ENCODE measurements around the gene MAPK13. TPM values are rescaled to one million over a fixed set of nuclear protein-coding genes. Genes with fewer than 3 reads are reported as not detected.

MAPK13 gene
- total RNA-seq, 1 donor from 2014 or later: 5.8 TPM

DNA sequence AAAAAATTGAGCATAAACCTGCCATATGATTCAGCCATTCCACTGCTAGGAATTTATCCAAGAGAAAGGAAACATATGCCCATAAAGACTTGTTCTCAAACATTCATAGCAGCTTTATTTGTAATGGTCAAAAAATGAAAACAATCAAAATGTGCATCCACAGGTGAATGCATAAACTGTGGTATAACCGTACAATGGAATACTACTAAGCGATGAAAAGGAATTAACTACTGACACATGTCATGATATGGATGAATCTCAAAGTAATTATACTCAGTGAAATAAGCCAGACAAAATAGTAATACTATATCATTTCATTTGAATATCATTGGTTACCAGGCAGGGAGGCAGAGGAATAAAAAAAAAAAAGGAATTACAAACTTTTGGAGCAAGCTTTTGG is 40.4 kb downstream of the MAPK13 start:
- Histone ChIP-seq H3K27me3 (ENCODE audit: insufficient read depth, low read length) (peaks cover 3% of the 10 kb centered on the region), H3K79me2 (ENCODE audit: insufficient read depth, low read length) (no peaks in the 10 kb centered on the region), H3K9me3 (ENCODE audit: insufficient read depth, low read depth, low read length) (no peaks in the 10 kb centered on the region), H3K36me3 (ENCODE audit: insufficient read depth, low read length) (no peaks in the 10 kb centered on the region), H3K9ac (ENCODE audit: low read length) (no peak overlapping the region), H3K27ac (ENCODE audit: low read depth, low read length) (no peak overlapping the region), H4K20me1 (ENCODE audit: insufficient read depth, low read length) (no peaks in the 10 kb centered on the region), H3K4me1 (ENCODE audit: insufficient read depth, low read length) (no peaks in the 10 kb centered on the region), H2AFZ (ENCODE audit: low read depth, low read length) (no peak overlapping the region), H3K4me3 (ENCODE audit: insufficient read depth, low read depth, low read length) (no peak overlapping the region), H3K4me2 (ENCODE audit: low read length) (no peak overlapping the region)
- H3K36me3 Mint-ChIP-seq (ENCODE audit: low read depth, unreplicated experiment): no peaks in the 10 kb centered on the region
- FAIRE-seq (no peak), DNase-seq (ENCODE audit: low read depth) (no peak)
- TF ChIP-seq, protein P1, sequence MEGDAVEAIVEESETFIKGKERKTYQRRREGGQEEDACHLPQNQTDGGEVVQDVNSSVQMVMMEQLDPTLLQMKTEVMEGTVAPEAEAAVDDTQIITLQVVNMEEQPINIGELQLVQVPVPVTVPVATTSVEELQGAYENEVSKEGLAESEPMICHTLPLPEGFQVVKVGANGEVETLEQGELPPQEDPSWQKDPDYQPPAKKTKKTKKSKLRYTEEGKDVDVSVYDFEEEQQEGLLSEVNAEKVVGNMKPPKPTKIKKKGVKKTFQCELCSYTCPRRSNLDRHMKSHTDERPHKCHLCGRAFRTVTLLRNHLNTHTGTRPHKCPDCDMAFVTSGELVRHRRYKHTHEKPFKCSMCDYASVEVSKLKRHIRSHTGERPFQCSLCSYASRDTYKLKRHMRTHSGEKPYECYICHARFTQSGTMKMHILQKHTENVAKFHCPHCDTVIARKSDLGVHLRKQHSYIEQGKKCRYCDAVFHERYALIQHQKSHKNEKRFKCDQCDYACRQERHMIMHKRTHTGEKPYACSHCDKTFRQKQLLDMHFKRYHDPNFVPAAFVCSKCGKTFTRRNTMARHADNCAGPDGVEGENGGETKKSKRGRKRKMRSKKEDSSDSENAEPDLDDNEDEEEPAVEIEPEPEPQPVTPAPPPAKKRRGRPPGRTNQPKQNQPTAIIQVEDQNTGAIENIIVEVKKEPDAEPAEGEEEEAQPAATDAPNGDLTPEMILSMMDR (IDR thresholded peaks at IDR 0.05; ENCODE audit: insufficient read depth, low read depth, low read length): no peak
- no peak for TF ChIP-seq EZH2 (IDR thresholded peaks at IDR 0.05; ENCODE audit: insufficient read depth, low read length)
- H3K27me3 Mint-ChIP-seq (ENCODE audit: low read depth, unreplicated experiment): peaks cover 5% of the 10 kb centered on the region
- H3K4me1 Mint-ChIP-seq (ENCODE audit: low read depth, unreplicated experiment): no peaks in the 10 kb centered on the region
- H3K27ac Mint-ChIP-seq (ENCODE audit: unreplicated experiment): no peak overlapping the region
- H3K4me3 Mint-ChIP-seq (ENCODE audit: unreplicated experiment): no peak overlapping the region
- peaks cover 10% of the 10 kb centered on the region for H3K9me3 Mint-ChIP-seq (ENCODE audit: unreplicated experiment)

DNA sequence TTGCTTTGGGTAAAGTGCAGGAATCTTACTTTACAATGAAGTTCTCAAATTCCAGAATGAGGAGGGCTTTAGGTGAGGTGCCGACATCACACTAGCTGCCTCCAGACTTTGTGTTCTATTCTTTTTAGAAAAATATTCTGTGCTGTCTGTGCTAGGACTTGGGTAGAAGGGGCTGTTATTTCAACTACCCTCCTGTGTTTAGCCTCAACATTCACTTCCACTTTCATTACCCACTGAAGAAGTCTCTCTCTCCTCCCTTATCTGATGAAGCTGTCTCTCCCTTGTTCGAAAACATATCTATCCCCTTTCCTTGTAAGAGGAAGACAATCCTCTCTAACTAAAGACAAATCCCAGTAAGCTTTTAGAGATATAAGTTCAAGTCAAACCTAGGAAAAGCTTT is 41.3 kb downstream of the MAPK13 start:
- Histone ChIP-seq H3K27ac (ENCODE audit: low read depth, low read length) (no peak overlapping the region), H4K20me1 (ENCODE audit: insufficient read depth, low read length) (no peaks in the 10 kb centered on the region), H3K36me3 (ENCODE audit: insufficient read depth, low read length) (no peaks in the 10 kb centered on the region), H3K4me2 (ENCODE audit: low read length) (no peak overlapping the region), H3K27me3 (ENCODE audit: insufficient read depth, low read length) (peaks cover 3% of the 10 kb centered on the region), H3K4me3 (ENCODE audit: insufficient read depth, low read depth, low read length) (no peak overlapping the region), H3K4me1 (ENCODE audit: insufficient read depth, low read length) (no peaks in the 10 kb centered on the region), H3K79me2 (ENCODE audit: insufficient read depth, low read length) (no peaks in the 10 kb centered on the region), H2AFZ (ENCODE audit: low read depth, low read length) (no peak overlapping the region), H3K9me3 (ENCODE audit: insufficient read depth, low read depth, low read length) (no peaks in the 10 kb centered on the region), H3K9ac (ENCODE audit: low read length) (no peak overlapping the region)
- FAIRE-seq (no peak), DNase-seq (ENCODE audit: low read depth) (no peak)
- no peak overlapping the region for H3K27ac Mint-ChIP-seq (ENCODE audit: unreplicated experiment)
- no peak overlapping the region for H3K4me3 Mint-ChIP-seq (ENCODE audit: unreplicated experiment)
- H3K4me1 Mint-ChIP-seq (ENCODE audit: low read depth, unreplicated experiment): no peaks in the 10 kb centered on the region
- peaks cover 5% of the 10 kb centered on the region for H3K27me3 Mint-ChIP-seq (ENCODE audit: low read depth, unreplicated experiment)
- H3K36me3 Mint-ChIP-seq (ENCODE audit: low read depth, unreplicated experiment): no peaks in the 10 kb centered on the region
- no peak for TF ChIP-seq EZH2 (IDR thresholded peaks at IDR 0.05; ENCODE audit: insufficient read depth, low read length)
- TF ChIP-seq, protein P1 (IDR thresholded peaks at IDR 0.05; ENCODE audit: insufficient read depth, low read depth, low read length): no peak
- H3K9me3 Mint-ChIP-seq (ENCODE audit: unreplicated experiment): peaks cover 3% of the 10 kb centered on the region

DNA sequence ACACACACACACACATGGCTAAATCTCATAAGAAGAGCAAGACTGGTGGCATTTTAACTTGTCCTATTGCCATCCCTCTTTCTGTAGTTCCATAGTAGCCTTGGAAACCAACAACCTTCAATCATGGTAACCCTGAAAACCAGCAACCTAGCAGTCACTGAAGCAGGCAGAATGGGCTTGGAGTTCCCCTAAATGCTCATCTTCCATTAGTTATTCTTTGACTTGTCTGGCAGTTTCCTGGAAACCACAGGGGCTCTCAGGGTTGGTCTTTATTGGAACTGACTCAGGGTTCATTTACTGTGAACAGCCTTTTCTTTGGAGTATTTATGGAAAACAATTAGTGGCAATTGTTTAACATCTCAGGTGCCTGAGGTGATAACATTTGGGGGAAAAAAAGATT is 46.9 kb downstream of the MAPK13 start:
- Mint-ChIP-seq H3K4me1 (ENCODE audit: low read depth, unreplicated experiment) (no peaks in the 10 kb centered on the region), H3K36me3 (ENCODE audit: low read depth, unreplicated experiment) (peaks cover 8% of the 10 kb centered on the region), H3K4me3 (ENCODE audit: unreplicated experiment) (no peak overlapping the region), H3K27ac (ENCODE audit: unreplicated experiment) (no peak overlapping the region), H3K27me3 (ENCODE audit: low read depth, unreplicated experiment) (peaks cover 4% of the 10 kb centered on the region), H3K9me3 (ENCODE audit: unreplicated experiment) (peaks cover 24% of the 10 kb centered on the region)
- H3K4me3 ChIP-seq (ENCODE audit: insufficient read depth, low read depth, low read length): no peak overlapping the region
- no peaks in the 10 kb centered on the region for H3K79me2 ChIP-seq (ENCODE audit: insufficient read depth, low read length)
- no peak overlapping the region for H3K4me2 ChIP-seq (ENCODE audit: low read length)
- no peak overlapping the region for H3K27ac ChIP-seq (ENCODE audit: low read depth, low read length)
- DNase-seq (ENCODE audit: low read depth) (no peak), FAIRE-seq (no peak)
- TF ChIP-seq, protein P1 (IDR thresholded peaks at IDR 0.05; ENCODE audit: insufficient read depth, low read depth, low read length): no peak
- TF ChIP-seq EZH2 (IDR thresholded peaks at IDR 0.05; ENCODE audit: insufficient read depth, low read length): no peak
- no peaks in the 10 kb centered on the region for H4K20me1 ChIP-seq (ENCODE audit: insufficient read depth, low read length)
- H3K9me3 ChIP-seq (ENCODE audit: insufficient read depth, low read depth, low read length): peaks cover 3% of the 10 kb centered on the region
- no peak overlapping the region for H2AFZ ChIP-seq (ENCODE audit: low read depth, low read length)
- H3K27me3 ChIP-seq (ENCODE audit: insufficient read depth, low read length): peaks cover 3% of the 10 kb centered on the region
- no peaks in the 10 kb centered on the region for H3K36me3 ChIP-seq (ENCODE audit: insufficient read depth, low read length)
- H3K9ac ChIP-seq (ENCODE audit: low read length): no peak overlapping the region
- H3K4me1 ChIP-seq (ENCODE audit: insufficient read depth, low read length): no peaks in the 10 kb centered on the region
